RWPE2 (cell line): ENCODE results near the gene BAX.

Experiments used
- ATAC-seq: fragments of 200-7000 bp; cut with Tn5 transposase; 3 replicates; pipeline ENCODE4 v1.9.1; 2021; ENCODE audit warnings: low read depth
- DNase-seq: peaks from one replicate; pipeline ENCODE4 v3.0.0-alpha.2; 2020; ENCODE audit warnings: low spot score
- H3K27ac ChIP-seq: fragments of 450-650 bp; 2 replicates; pipeline ENCODE4 v1.5.1; 2017; ENCODE audit warnings: mild to moderate bottlenecking; ENCODE audit not compliant: poor library complexity, severe bottlenecking
- H3K27me3 ChIP-seq: fragments of 250-450 bp; sonication (Bioruptor Pico); 2 replicates; pipeline ENCODE4 v1.5.1; 2021; ENCODE audit warnings: mild to moderate bottlenecking, moderate library complexity; ENCODE audit not compliant: insufficient read depth, poor library complexity, severe bottlenecking
- H3K36me3 ChIP-seq: fragments of 250-450 bp; sonication (Bioruptor Pico); 2 replicates; pipeline ENCODE4 v1.5.1; 2020; ENCODE audit warnings: low read depth, mild to moderate bottlenecking, moderate library complexity
- H3K4me1 ChIP-seq: fragments of 250-450 bp; sonication (Bioruptor Pico); 2 replicates; pipeline ENCODE4 v1.5.1; 2021; ENCODE audit warnings: mild to moderate bottlenecking, moderate library complexity; ENCODE audit not compliant: insufficient read depth, poor library complexity, severe bottlenecking
- H3K4me3 ChIP-seq: fragments of 250-450 bp; sonication (Bioruptor Pico); 2 replicates; pipeline ENCODE4 v1.5.1; 2021; ENCODE audit warnings: mild to moderate bottlenecking, moderate library complexity; ENCODE audit not compliant: severe bottlenecking
- H3K9me3 ChIP-seq: fragments of 250-450 bp; sonication (Bioruptor Pico); 2 replicates; pipeline ENCODE4 v1.5.1; 2021; ENCODE audit warnings: mild to moderate bottlenecking, moderate library complexity; ENCODE audit not compliant: severe bottlenecking
- TF ChIP-seq, protein P1 (sequence below): fragments of 450-650 bp; IDR thresholded peaks from one replicate; pipeline ENCODE4 v1.5.1; 2017; ENCODE audit warnings: mild to moderate bottlenecking, moderate library complexity; ENCODE audit not compliant: poor library complexity, severe bottlenecking

Gene BAX

DNA sequence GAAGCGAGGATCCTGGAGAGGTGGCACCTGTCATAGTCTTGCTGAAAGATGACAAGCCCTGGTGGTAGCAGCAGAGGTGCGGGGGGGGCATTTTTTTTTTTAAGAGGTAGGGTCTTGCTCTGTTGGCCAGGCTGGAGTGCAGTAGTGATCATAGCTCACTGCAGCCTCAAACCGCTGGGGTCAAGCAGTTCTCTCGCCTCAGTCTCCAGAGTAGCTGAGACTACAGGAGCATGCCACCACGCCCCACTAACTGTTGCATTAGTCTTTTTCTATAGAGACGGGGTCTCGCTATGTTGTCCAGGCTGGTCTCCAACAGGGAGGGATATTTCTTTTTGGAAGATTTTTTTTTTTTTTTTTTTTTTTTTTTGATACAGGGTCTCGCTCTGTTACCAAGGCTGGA, 3.3 kb downstream of the BAX start:
- TF ChIP-seq, protein P1, sequence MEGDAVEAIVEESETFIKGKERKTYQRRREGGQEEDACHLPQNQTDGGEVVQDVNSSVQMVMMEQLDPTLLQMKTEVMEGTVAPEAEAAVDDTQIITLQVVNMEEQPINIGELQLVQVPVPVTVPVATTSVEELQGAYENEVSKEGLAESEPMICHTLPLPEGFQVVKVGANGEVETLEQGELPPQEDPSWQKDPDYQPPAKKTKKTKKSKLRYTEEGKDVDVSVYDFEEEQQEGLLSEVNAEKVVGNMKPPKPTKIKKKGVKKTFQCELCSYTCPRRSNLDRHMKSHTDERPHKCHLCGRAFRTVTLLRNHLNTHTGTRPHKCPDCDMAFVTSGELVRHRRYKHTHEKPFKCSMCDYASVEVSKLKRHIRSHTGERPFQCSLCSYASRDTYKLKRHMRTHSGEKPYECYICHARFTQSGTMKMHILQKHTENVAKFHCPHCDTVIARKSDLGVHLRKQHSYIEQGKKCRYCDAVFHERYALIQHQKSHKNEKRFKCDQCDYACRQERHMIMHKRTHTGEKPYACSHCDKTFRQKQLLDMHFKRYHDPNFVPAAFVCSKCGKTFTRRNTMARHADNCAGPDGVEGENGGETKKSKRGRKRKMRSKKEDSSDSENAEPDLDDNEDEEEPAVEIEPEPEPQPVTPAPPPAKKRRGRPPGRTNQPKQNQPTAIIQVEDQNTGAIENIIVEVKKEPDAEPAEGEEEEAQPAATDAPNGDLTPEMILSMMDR, result no peak
- no peak overlapping the region for H3K4me3 ChIP-seq
- H3K36me3 ChIP-seq, result peaks cover 17% of the 10 kb centered on the region
- H3K4me1 ChIP-seq, result no peaks in the 10 kb centered on the region
- DNase-seq (no peak), ATAC-seq (no peak)
- H3K27me3 ChIP-seq, result no peaks in the 10 kb centered on the region
- no peaks in the 10 kb centered on the region for H3K9me3 ChIP-seq
- H3K27ac ChIP-seq, result no peak overlapping the region

DNA sequence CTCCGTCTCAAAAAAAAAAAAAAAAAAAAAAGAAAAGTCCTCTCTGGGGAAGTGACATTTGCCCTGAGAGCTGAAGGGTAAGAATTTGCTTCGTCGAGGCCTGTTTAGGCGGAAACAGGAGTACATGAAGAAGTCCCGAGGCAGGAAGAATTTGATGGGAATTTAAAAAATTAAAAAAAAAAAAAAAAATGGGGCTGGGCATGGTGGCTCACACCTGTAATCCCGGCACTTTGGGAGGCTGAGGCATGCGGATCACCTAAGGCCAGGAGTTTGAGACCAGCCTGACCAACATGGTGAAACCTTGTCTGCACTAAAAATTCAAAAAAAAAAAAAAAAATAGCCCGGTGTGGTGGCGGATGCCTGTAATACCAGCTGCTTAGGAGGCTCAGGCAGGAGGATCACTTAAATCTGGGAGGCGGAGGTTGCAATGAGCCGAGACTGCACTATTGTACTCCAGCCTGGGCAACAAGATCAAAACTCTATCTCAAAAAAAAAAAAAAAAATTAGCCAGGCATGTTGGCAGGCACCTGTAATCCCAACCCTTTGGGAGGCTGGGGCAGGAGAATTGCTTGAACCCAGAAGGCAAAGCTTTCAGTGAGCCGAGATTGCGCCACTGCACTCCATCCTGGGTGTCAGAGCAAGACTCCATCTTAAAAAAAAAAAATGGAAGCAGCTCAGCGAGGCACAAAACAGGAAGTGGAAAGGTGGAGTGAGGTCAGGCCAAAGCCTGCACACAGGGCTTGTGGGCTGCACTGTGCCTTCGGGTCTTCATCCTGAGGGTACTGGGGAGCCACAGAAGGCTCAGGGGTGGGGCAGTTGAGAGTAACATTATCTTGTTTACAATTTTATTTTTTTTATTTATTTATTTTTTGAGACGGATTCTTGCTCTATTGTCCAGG, 4.9 kb downstream of the BAX start:
- Histone ChIP-seq H3K4me3 (no peak overlapping the region), H3K27me3 (no peaks in the 10 kb centered on the region), H3K36me3 (peaks cover 17% of the 10 kb centered on the region), H3K9me3 (no peaks in the 10 kb centered on the region), H3K27ac (no peak overlapping the region), H3K4me1 (peaks cover 15% of the 10 kb centered on the region)
- ATAC-seq (no peak), DNase-seq (no peak)
- TF ChIP-seq, protein P1, result no peak

DNA sequence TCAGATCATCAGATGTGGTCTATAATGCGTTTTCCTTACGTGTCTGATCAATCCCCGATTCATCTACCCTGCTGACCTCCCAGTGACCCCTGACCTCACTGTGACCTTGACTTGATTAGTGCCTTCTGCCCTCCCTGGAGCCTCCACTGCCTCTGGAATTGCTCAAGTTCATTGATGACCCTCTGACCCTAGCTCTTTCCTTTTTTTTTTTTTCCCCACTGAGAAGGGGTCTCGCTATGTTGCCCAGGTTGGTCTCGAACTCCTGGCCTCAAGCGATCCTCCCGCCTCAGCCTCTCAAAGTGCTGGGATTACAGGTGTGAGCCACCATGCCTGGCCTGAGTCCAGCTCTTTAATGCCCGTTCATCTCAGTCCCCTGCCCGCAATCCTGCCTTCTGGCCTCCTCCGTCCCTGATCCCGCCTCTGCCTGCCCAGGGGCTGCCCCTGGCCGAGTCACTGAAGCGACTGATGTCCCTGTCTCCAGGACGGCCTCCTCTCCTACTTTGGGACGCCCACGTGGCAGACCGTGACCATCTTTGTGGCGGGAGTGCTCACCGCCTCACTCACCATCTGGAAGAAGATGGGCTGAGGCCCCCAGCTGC, 6.5 kb downstream of the BAX start:
- Histone ChIP-seq H3K27ac (no peak overlapping the region), H3K4me3 (no peak overlapping the region)

DNA sequence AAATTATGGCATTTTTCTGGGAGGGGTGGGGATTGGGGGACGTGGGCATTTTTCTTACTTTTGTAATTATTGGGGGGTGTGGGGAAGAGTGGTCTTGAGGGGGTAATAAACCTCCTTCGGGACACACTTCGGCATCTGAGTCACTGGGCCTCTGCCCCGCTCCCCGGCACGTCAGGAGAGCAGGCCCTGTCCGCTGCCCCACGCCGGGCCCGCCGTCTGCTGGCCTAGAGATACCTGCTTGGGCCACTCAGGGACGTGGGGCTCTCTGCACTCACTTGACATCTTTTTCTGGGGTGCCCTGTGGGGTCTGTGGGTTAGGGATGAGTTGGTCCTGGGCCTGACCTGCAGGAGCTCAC, 7.0 kb downstream of the BAX start:
- DNase-seq (no peak), ATAC-seq (no peak)
- TF ChIP-seq, protein P1, result no peak
- H3K4me3 ChIP-seq, result no peak overlapping the region
- H3K4me1 ChIP-seq, result peaks cover 16% of the 10 kb centered on the region
- peak overlapping the region; percentile 91 for H3K27ac ChIP-seq
- no peaks in the 10 kb centered on the region for H3K9me3 ChIP-seq
- peaks cover 22% of the 10 kb centered on the region for H3K36me3 ChIP-seq
- no peaks in the 10 kb centered on the region for H3K27me3 ChIP-seq

More for the DNA sequence above, 6.5 kb downstream of the BAX start:
- Histone ChIP-seq H3K27me3 (no peaks in the 10 kb centered on the region), H3K4me1 (peaks cover 16% of the 10 kb centered on the region), H3K36me3 (peaks cover 20% of the 10 kb centered on the region), H3K9me3 (no peaks in the 10 kb centered on the region)
- TF ChIP-seq, protein P1, result no peak
- DNase-seq (no peak), ATAC-seq (no peak)
